HEK293T (cell line): ENCODE data around the gene CD19.

ENCODE experiments used
- CTCF ChIA-PET: fragments of 350-600 bp; formaldehyde crosslinking; extraction: SDS; loops from one replicate; lab custom pipeline; 2021; ENCODE audit warnings: antibody characterized with exemption, inconsistent platforms; lab: Yijun Ruan, JAX
- POLR2A ChIA-PET: fragments of 350-600 bp; formaldehyde crosslinking; extraction: SDS; loops from one replicate; lab custom pipeline; 2020; ENCODE audit warnings: antibody characterized with exemption, inconsistent platforms; lab: Yijun Ruan, JAX
- DNase-seq: peaks from one replicate; pipeline ENCODE4 v3.0.0; 2012; ENCODE audit warnings: mixed read lengths; ENCODE audit errors: extremely low spot score
- ARNT ChIP-seq: fragments of 450-650 bp; IDR thresholded peaks from 2 replicates; pipeline ENCODE4 v1.6.1; 2017; ENCODE audit warnings: mild to moderate bottlenecking
- BHLHE40 ChIP-seq: fragments of 450-650 bp; IDR thresholded peaks from 2 replicates; pipeline ENCODE4 v1.6.1; 2016; ENCODE audit warnings: mild to moderate bottlenecking, moderate library complexity, borderline replicate concordance
- CTBP1 ChIP-seq: fragments of 450-650 bp; IDR thresholded peaks from 2 replicates; pipeline ENCODE4 v1.6.1; 2016; ENCODE audit warnings: borderline replicate concordance
- ELF4 ChIP-seq: fragments of 450-650 bp; IDR thresholded peaks from 2 replicates; pipeline ENCODE4 v1.6.1; 2017; ENCODE audit warnings: antibody characterized with exemption
- FOXA1 ChIP-seq: fragments of 450-650 bp; IDR thresholded peaks from 2 replicates; pipeline ENCODE4 v1.6.1; 2016; ENCODE audit warnings: mild to moderate bottlenecking
- FOXK2 ChIP-seq: fragments of 450-650 bp; IDR thresholded peaks from 2 replicates; pipeline ENCODE4 v1.6.1; 2016; ENCODE audit warnings: mild to moderate bottlenecking
- FOXM1 ChIP-seq: fragments of 450-650 bp; IDR thresholded peaks from 2 replicates; pipeline ENCODE4 v1.6.1; 2017; ENCODE audit warnings: mild to moderate bottlenecking, borderline replicate concordance
- HDGF ChIP-seq: fragments of 450-650 bp; IDR thresholded peaks from 2 replicates; pipeline ENCODE4 v1.6.1; 2017; ENCODE audit warnings: antibody characterized with exemption, borderline replicate concordance
- L3MBTL2 ChIP-seq: fragments of 450-650 bp; conservative IDR thresholded peaks from 2 replicates; pipeline ENCODE4 v1.6.1; 2016; ENCODE audit warnings: mild to moderate bottlenecking
- LEF1 ChIP-seq: fragments of 450-650 bp; IDR thresholded peaks from 2 replicates; pipeline ENCODE4 v1.6.1; 2017; ENCODE audit warnings: mild to moderate bottlenecking, borderline replicate concordance
- NFRKB ChIP-seq: fragments of 450-650 bp; IDR thresholded peaks from 2 replicates; pipeline ENCODE4 v1.6.1; 2016; ENCODE audit warnings: mild to moderate bottlenecking, moderate library complexity
- SP1 ChIP-seq: fragments of 450-650 bp; IDR thresholded peaks from 2 replicates; pipeline ENCODE4 v1.6.1; 2017
- SUZ12 ChIP-seq: fragments of 450-650 bp; IDR thresholded peaks from 2 replicates; pipeline ENCODE4 v1.6.1; 2016; ENCODE audit warnings: mild to moderate bottlenecking
- TARDBP ChIP-seq: fragments of 450-650 bp; IDR thresholded peaks from 2 replicates; pipeline ENCODE4 v1.6.1; 2016
- ZNF384 ChIP-seq: fragments of 450-650 bp; IDR thresholded peaks from 2 replicates; pipeline ENCODE4 v1.6.1; 2016
- TF ChIP-seq, protein P1 (sequence below): fragments of 450-650 bp; IDR thresholded peaks from 2 replicates; pipeline ENCODE4 v1.6.1; 2016

Gene CD19

DNA sequence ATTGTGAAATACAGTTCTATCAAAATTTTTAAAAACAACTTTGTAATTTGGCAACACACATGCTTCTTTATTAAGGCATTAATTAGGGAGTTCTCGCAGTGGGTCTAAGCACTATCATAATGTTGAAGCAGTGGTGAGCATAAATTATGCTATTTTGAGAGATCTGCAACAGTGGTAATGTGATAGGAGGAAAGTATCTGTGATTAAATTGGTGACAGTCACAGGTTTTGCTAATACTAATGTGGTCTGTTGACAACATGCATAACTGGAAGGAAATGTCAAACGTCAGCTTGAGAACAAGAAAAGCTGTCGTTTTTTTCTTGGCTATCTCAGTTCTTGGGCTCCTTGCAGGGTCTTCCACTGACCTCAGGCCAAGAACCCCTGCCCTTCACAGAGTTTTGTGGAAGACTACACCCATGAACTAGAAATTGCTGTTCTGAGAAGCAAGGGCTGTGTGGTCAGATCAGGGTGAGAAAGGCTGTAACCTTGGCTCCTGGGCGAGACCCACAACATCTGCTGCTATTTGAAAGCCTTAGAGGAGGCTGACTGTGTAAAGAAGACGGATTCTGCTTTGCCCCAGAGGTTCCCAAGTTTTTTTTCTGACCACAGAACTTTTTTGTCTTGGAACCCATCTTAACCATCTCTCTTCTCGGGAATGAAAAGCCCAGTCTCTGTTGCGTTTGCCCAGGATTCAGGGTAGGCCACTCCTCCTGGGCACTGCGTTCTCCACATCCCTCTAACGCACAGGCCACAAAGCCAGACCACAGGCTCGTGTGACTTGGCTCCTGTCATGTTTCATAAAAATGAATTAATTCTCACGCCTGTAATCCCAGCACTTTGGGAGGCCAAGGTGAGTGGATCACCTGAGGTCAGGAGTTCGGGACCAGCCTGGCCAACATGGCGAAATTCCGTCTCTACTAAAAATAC is 39.5 kb upstream of the CD19 start:
- no peak for TF ChIP-seq ARNT
- TF ChIP-seq ELF4, result no peak
- TF ChIP-seq FOXK2, result no peak
- no peak for TF ChIP-seq SP1
- no peak for TF ChIP-seq CTBP1
- no peak for TF ChIP-seq TARDBP
- no peak for TF ChIP-seq ZNF384
- CTCF ChIA-PET, result no interaction called here
- POLR2A ChIA-PET, result interaction anchor here (1.4 kb wide), 1 partner anchor 12 kb away, joined by 3 read pairs; no protein-coding TSS in a partner anchor
- DNase-seq, result no peak

DNA sequence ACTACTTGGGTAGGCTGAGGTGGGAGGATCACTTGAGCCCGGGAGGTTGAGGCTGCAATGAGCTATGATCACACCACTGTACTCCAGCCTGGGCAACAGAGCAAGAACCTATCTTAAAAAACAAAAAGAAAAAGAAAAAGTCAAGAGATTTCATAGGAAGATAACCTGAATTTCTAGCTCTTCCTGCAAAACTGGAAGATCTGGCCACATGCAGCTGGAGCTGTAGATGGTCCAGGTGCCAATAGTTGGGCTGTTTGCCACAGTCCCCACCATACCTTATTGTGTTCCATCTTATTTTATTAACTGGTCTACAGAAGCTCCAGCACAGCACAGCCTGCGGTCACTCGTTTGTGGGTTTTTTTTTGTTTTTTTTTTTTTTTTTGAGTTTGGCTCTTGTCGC is 38.5 kb upstream of the CD19 start:
- POLR2A ChIA-PET, result no interaction called here
- no peak for TF ChIP-seq ELF4
- no peak for TF ChIP-seq HDGF
- TF ChIP-seq ARNT, result no peak
- no peak for TF ChIP-seq ZNF384
- no peak for TF ChIP-seq TARDBP
- TF ChIP-seq NFRKB, result no peak
- TF ChIP-seq SP1, result no peak
- TF ChIP-seq CTBP1, result no peak
- TF ChIP-seq, protein P1, sequence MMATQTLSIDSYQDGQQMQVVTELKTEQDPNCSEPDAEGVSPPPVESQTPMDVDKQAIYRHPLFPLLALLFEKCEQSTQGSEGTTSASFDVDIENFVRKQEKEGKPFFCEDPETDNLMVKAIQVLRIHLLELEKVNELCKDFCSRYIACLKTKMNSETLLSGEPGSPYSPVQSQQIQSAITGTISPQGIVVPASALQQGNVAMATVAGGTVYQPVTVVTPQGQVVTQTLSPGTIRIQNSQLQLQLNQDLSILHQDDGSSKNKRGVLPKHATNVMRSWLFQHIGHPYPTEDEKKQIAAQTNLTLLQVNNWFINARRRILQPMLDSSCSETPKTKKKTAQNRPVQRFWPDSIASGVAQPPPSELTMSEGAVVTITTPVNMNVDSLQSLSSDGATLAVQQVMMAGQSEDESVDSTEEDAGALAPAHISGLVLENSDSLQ, result no peak
- no peak for TF ChIP-seq SUZ12
- no peak for TF ChIP-seq L3MBTL2
- no peak for TF ChIP-seq FOXK2
- no peak for TF ChIP-seq FOXM1
- no peak for TF ChIP-seq LEF1
- no peak for TF ChIP-seq BHLHE40
- no peak for TF ChIP-seq FOXA1
- DNase-seq, result no peak
- CTCF ChIA-PET, result no interaction called here

DNA sequence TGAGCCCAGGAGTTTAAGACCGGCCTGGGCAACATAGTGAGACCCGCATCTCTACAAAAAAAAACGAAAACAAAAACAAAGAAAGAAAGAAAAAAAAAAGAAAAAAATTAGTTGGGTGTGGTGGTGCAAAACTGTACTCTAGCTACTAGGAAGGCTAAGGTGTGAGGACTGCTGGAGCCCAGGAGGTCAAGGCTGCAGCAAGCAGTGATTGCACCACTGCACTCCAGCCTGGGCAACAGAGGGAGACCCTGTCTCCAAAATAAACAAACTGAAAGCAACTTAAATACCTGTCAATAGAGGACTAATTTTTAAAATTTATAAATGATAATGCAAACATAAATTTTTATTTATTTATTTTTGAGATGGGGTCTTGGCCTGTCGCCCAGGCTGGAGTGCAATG is 36.2 kb upstream of the CD19 start:
- no peak for TF ChIP-seq ZNF384
- no peak for DNase-seq
- ChIA-PET POLR2A (no interaction called here), CTCF (no interaction called here)

DNA sequence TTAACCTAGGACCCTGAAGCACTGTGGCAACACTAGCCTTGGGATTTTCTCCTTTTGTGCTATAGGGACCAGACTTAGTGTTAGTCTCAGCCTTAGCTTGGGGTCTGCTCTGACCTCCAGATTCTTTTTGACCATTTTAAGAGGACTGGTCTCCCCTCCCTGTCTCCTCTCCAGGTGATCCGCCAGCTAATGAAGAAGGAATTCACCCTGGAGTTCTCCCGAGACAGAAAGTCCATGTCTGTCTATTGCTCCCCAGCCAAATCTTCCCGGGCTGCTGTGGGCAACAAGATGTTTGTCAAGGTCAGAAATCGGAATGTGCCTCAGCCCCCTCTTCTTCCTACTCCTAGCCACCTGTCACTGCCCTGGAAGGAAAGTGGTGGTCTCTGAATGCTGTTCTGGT is 33.9 kb upstream of the CD19 start:
- ChIA-PET POLR2A (no interaction called here), CTCF (no interaction called here)
- TF ChIP-seq L3MBTL2 (no peak), SP1 (no peak), FOXM1 (no peak), BHLHE40 (no peak), HDGF (no peak), SUZ12 (no peak), TARDBP (no peak)
- TF ChIP-seq, protein P1, result no peak
- no peak for DNase-seq

DNA sequence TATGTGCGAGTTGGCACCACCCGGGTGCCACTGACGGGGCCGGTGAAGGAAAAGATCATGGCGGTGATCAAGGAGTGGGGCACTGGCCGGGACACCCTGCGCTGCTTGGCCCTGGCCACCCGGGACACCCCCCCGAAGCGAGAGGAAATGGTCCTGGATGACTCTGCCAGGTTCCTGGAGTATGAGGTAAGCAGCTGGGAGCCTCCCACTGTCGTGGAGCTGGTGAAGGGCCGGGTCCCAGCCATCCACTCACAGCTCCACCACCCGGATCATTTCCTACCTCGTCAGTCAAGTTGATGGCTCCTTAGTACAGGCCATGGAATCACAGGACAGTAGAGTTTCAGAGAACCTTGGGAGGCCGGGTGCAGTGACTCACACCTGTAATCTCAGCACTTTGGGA is 33.5 kb upstream of the CD19 start:
- TF ChIP-seq SUZ12 (no peak), SP1 (no peak), FOXK2 (no peak), FOXA1 (no peak), FOXM1 (no peak), L3MBTL2 (no peak)
- TF ChIP-seq, protein P1, result no peak
- no peak for DNase-seq
- CTCF ChIA-PET, result no interaction called here
- POLR2A ChIA-PET, result no interaction called here

DNA sequence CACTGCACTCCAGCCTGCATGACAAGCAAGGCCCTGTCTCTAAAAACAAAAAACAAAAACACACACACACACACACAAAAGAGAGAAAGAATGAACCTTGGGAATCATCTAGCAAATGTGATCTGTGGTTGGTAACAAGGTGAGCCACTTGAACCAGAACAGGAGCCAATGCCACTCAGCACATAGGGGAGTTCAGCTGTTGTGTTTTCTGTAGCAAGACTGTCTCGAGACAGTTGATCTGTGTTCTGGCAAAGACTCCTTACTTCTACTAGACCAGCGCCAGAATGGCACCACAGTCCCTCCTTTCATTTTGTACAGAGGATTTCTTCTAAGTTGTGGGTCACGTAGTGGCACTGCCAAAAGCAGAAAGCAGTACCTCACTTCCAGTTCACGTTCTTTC is 32.8 kb upstream of the CD19 start:
- DNase-seq, result no peak
- no peak for TF ChIP-seq SUZ12
- TF ChIP-seq FOXM1, result no peak
- TF ChIP-seq LEF1, result no peak
- no peak for TF ChIP-seq BHLHE40
- no peak for TF ChIP-seq L3MBTL2
- no peak for TF ChIP-seq CTBP1
- no peak for TF ChIP-seq ELF4
- no peak for TF ChIP-seq TARDBP
- no peak for TF ChIP-seq NFRKB
- no peak for TF ChIP-seq ZNF384
- TF ChIP-seq, protein P1, result no peak
- no peak for TF ChIP-seq FOXK2
- no peak for TF ChIP-seq SP1
- TF ChIP-seq HDGF, result no peak
- TF ChIP-seq FOXA1, result no peak
- TF ChIP-seq ARNT, result no peak
- ChIA-PET POLR2A (no interaction called here), CTCF (no interaction called here)
